Measurements from ENCODE around the gene NTHL1.

Gene NTHL1

GRCh38 chr16:2087748-2088631 is 40.4 kb upstream of the NTHL1 start:
- intact Hi-C loops (cut with micrococcal nuclease): no loop called here

DNA sequence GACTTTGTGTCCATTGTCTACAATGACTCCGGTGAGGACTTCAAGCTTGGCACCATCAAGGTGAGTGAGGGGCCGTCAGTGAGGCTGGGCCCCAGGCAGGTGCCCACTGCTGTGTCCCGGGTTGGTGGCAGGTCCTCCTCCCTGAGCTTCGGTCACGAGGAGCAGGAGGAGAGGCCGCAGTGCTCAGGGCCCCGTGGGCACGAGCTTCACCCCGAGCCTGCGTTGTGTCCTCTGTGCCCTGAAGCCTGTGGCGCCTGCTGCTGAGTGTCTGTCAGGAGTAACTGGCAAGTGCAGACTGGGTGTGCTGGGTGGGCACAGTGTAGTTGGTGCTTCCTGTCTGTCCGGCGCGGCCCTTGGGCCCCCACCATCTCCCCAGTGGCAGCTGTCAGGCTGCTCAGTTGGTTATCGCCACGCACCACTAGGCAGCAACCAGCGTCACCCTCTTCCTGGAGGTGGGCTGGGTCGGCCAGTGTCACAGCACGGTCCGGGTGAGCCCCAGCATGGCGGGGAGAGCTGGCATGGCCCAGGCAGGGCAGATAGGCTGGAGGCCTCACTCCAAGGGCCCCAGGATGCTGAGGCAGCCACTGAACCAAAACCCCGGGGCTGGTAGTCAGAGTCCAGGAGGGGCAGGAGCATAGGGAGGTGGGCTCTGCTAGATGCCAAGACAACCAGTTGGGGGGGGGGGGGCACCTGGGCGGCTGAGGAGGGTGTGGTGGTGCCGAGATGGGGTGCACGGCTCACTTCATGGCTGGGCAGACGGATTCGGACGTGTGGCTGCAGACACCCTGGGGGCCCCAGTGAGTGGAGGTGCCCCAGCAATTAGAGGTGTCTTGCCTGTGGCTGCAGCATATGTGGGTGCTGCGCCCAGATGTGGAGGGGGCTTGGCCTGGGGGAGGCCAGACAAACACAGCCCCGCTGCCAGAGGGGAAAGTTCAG is 39.4 kb upstream of the NTHL1 start:
- intact Hi-C loops (cut with micrococcal nuclease): no loop called here
- no peak overlapping the region for H3K4me3 Mint-ChIP-seq
- H3K9me3 Mint-ChIP-seq: no peaks in the 10 kb centered on the region
- H3K36me3 Mint-ChIP-seq (ENCODE audit: low read depth): peaks cover 99% of the 10 kb centered on the region
- H3K27ac Mint-ChIP-seq: no peak overlapping the region
- no peaks in the 10 kb centered on the region for H3K27me3 Mint-ChIP-seq
- no peaks in the 10 kb centered on the region for H3K4me1 Mint-ChIP-seq (ENCODE audit: low read depth)

More at GRCh38 chr16:2087748-2088631, 40.4 kb upstream of the NTHL1 start:
- Mint-ChIP-seq H3K4me3 (no peak overlapping the region), H3K9me3 (no peaks in the 10 kb centered on the region), H3K27ac (no peak overlapping the region), H3K27me3 (no peaks in the 10 kb centered on the region), H3K4me1 (ENCODE audit: low read depth) (no peaks in the 10 kb centered on the region), H3K36me3 (ENCODE audit: low read depth) (peaks cover 99% of the 10 kb centered on the region)

GRCh38 chr16:2086106-2086742 is 38.6 kb upstream of the NTHL1 start:
- Mint-ChIP-seq H3K27me3 (no peaks in the 10 kb centered on the region), H3K27ac (no peak overlapping the region), H3K4me1 (ENCODE audit: low read depth) (no peaks in the 10 kb centered on the region), H3K4me3 (no peak overlapping the region), H3K36me3 (ENCODE audit: low read depth) (peaks cover 99% of the 10 kb centered on the region), H3K9me3 (no peaks in the 10 kb centered on the region)
- intact Hi-C loops (cut with micrococcal nuclease): no loop called here

- intact Hi-C loops (cut with micrococcal nuclease): no loop called here
- Mint-ChIP-seq H3K4me1 (ENCODE audit: low read depth) (no peaks in the 10 kb centered on the region), H3K27ac (no peak overlapping the region), H3K4me3 (no peak overlapping the region), H3K27me3 (no peaks in the 10 kb centered on the region), H3K36me3 (ENCODE audit: low read depth) (peaks cover 100% of the 10 kb centered on the region), H3K9me3 (no peaks in the 10 kb centered on the region)
Measured at GRCh38 chr16:2085669-2086068, 38.0 kb upstream of the NTHL1 start.

DNA sequence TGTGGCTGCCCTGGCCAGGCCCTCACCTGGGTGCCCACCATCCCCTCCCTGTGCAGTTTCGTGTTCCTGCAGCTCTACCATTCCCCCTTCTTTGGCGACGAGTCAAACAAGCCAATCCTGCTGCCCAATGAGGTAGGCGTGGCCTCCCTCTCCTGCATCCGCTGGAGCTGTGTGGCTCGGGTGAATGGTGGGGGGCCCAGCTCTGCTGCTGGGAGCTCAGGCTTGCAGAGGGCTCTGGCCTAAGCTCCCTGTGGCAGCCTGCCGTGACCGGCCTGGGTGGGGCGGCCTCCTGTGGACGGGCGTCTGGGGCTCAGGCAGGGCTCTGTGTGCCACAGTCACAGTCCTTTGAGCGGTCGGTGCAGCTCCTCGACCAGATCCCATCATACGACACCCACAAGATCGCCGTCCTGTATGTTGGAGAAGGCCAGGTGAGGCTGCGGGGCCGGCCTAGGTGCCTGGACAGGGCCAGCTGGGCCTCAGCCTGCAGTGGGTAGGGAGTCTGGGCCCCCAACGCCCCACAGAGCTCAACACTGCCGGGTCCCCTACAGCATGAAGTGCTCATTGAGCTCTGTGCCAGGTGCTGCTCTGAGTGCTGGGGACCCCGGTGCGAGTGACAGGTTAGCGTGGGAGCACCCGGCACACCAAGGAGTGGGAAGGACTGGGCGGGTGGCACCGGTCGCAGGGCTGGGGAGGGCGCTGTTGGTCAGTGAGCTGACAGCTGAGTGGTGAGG is 37.4 kb upstream of the NTHL1 start:
- Mint-ChIP-seq H3K9me3 (no peaks in the 10 kb centered on the region), H3K4me1 (ENCODE audit: low read depth) (no peaks in the 10 kb centered on the region), H3K27me3 (no peaks in the 10 kb centered on the region), H3K4me3 (no peak overlapping the region), H3K36me3 (ENCODE audit: low read depth) (peaks cover 100% of the 10 kb centered on the region), H3K27ac (no peak overlapping the region)
- intact Hi-C loops (cut with micrococcal nuclease): no loop called here

DNA sequence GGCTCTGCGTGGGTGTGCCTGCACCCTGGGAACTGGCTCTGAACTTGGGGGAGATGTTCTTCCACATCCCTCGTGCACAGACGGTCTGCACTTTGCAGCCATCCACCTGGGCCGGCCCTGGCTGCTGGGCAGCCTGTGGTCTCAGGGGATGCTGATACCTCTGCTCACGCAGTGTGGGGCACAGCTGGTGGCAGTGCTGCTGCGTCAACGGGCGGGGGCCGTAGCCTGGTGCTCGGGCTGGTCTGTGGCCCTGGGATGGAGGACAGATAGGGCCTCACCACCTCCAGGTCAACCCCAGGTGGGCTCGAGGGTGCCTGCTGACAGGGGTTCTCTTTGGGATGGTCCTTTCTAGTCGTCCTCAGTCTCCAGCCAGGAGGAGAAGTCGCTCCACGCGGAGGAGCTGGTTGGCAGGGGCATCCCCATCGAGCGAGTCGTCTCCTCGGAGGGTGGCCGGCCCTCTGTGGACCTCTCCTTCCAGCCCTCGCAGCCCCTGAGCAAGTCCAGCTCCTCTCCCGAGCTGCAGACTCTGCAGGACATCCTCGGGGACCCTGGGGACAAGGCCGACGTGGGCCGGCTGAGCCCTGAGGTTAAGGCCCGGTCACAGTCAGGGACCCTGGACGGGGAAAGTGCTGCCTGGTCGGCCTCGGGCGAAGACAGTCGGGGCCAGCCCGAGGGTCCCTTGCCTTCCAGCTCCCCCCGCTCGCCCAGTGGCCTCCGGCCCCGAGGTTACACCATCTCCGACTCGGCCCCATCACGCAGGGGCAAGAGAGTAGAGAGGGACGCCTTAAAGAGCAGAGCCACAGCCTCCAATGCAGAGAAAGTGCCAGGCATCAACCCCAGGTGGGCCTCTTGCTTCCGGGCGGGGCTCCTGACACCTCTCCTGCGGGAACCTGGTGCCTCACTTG is 36.5 kb upstream of the NTHL1 start:
- intact Hi-C loops (cut with micrococcal nuclease): no loop called here
- H3K36me3 Mint-ChIP-seq (ENCODE audit: low read depth): peaks cover 100% of the 10 kb centered on the region
- no peaks in the 10 kb centered on the region for H3K9me3 Mint-ChIP-seq
- no peaks in the 10 kb centered on the region for H3K4me1 Mint-ChIP-seq (ENCODE audit: low read depth)
- H3K4me3 Mint-ChIP-seq: no peak overlapping the region
- H3K27ac Mint-ChIP-seq: no peak overlapping the region
- no peaks in the 10 kb centered on the region for H3K27me3 Mint-ChIP-seq

DNA sequence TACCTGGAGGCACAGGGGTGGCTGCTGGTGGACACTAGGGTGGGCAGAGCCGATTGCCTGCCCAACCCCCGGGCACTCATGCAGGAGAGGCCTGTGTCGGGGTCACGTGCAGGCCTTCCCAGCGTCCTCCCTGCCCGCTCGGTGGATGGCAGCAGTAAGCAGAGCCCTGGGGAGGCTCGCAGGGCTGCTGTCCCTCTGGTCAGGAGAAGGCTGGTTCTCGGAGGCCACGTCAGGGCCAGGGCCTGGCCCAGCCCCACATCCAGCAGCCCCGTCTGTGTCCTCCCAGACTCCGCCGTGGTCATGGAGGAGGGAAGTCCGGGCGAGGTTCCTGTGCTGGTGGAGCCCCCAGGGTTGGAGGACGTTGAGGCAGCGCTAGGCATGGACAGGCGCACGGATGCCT is 35.8 kb upstream of the NTHL1 start:
- Mint-ChIP-seq H3K36me3 (ENCODE audit: low read depth) (peaks cover 100% of the 10 kb centered on the region), H3K4me1 (ENCODE audit: low read depth) (no peaks in the 10 kb centered on the region), H3K27ac (no peak overlapping the region), H3K4me3 (no peak overlapping the region), H3K27me3 (no peaks in the 10 kb centered on the region), H3K9me3 (no peaks in the 10 kb centered on the region)
- intact Hi-C loops (cut with micrococcal nuclease): no loop called here

- Mint-ChIP-seq H3K4me1 (ENCODE audit: low read depth) (no peaks in the 10 kb centered on the region), H3K27ac (no peak overlapping the region), H3K36me3 (ENCODE audit: low read depth) (peaks cover 100% of the 10 kb centered on the region), H3K4me3 (no peak overlapping the region), H3K9me3 (no peaks in the 10 kb centered on the region), H3K27me3 (no peaks in the 10 kb centered on the region)
- intact Hi-C loops (cut with micrococcal nuclease): no loop called here
Measured at GRCh38 chr16:2082983-2083364, 35.3 kb upstream of the NTHL1 start.

DNA sequence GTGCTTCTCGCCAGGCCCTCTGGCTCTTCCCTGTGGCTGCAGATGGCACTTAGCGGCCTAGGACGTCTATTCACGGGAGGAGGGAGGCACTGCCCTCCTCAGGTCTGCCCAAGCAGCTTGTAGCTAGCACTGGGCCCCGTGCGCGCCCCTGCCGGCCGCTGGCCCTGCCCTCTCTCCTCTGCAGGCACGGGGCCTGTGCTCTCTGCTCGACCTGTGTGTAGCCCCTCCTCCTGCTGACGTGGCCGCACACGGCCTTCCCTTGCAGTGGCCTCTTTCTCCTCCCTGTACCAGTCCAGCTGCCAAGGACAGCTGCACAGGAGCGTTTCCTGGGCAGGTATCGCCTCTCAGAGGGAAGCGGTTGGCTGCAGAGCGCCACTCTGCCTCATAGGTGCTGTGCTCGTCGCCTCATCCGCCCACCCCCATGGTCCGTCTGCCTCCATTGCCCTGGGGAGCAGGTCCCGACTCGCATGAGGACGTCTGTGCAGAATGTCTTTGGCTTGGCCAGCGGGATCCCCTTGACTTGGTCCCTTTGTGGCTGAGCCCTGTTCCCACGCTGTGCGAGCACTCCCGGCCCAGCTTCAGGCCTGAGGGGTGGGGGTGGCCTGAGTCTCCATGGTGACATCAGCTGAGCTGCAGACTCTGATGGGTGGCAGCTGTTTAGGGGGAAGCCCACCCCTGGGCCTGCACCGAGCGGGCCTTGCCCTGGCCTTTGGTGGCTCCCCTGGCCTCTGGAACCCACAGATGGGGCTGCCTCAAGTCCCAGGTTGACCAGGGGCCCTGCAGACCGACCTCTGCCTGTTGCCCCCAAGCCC is 34.7 kb upstream of the NTHL1 start:
- H3K4me3 Mint-ChIP-seq: no peak overlapping the region
- no peaks in the 10 kb centered on the region for H3K27me3 Mint-ChIP-seq
- no peaks in the 10 kb centered on the region for H3K9me3 Mint-ChIP-seq
- no peaks in the 10 kb centered on the region for H3K4me1 Mint-ChIP-seq (ENCODE audit: low read depth)
- peaks cover 100% of the 10 kb centered on the region for H3K36me3 Mint-ChIP-seq (ENCODE audit: low read depth)
- H3K27ac Mint-ChIP-seq: no peak overlapping the region
- intact Hi-C loops (cut with micrococcal nuclease): no loop called here

DNA sequence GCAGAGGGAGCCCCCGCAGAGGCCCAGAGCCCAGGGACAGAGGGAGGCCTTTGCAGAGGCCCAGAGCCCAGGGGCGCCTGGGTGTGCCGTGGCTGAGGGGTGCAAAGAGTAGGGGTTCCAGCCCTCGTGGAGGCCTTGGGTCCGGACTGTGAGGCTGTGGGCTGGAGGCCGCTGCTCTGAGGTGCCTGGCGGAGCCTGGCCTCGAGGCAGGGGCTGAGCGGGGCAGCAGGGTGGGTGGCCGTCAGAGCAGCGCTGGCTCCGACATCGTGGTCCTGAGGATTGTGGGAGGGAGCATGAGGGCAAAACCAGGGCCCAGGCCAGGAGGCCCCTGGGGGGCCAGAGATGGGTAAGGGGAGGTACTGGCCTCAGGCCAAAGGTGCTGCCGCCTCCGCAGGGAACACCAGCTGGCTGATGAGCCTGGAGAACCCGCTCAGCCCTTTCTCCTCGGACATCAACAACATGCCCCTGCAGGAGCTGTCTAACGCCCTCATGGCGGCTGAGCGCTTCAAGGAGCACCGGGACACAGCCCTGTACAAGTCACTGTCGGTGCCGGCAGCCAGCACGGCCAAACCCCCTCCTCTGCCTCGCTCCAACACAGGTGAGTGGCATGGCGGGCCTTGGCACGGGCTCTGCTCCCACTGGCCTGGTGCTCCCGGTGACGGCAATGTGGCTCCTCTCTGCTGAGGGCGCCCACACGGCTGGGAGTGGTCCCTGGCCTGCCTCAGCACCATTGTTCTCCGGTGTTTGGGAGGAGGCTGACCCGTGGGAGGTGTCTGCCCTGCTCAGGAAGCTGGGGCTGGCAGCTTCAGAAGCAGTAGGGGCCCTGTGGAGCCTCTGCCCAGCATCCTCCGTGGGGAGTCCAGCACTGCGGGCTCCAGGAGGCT is 33.8 kb upstream of the NTHL1 start:
- H3K4me3 Mint-ChIP-seq: no peak overlapping the region
- no peaks in the 10 kb centered on the region for H3K9me3 Mint-ChIP-seq
- H3K27me3 Mint-ChIP-seq: no peaks in the 10 kb centered on the region
- H3K4me1 Mint-ChIP-seq (ENCODE audit: low read depth): no peaks in the 10 kb centered on the region
- H3K27ac Mint-ChIP-seq: no peak overlapping the region
- intact Hi-C loops (cut with micrococcal nuclease): no loop called here
- H3K36me3 Mint-ChIP-seq (ENCODE audit: low read depth): peaks cover 100% of the 10 kb centered on the region

DNA sequence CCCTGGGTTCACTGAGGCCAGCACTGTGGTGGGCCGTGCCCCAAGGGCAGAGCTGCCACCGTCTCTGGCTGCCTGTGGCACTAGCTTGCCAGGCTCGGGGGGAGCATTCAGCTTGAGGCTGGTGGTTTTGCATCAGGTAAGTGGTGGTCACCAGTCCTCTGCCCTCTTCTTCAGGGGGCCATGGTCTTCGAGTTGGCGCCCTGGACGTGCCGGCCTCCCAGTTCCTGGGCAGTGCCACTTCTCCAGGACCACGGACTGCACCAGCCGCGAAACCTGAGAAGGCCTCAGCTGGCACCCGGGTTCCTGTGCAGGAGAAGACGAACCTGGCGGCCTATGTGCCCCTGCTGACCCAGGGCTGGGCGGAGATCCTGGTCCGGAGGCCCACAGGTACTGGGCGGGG is 32.4 kb upstream of the NTHL1 start:
- Mint-ChIP-seq H3K4me1 (ENCODE audit: low read depth) (no peaks in the 10 kb centered on the region), H3K27ac (no peak overlapping the region), H3K27me3 (no peaks in the 10 kb centered on the region), H3K4me3 (no peak overlapping the region), H3K36me3 (ENCODE audit: low read depth) (peaks cover 100% of the 10 kb centered on the region), H3K9me3 (no peaks in the 10 kb centered on the region)
- intact Hi-C loops (cut with micrococcal nuclease): no loop called here
